Right lung (tissue), 5 donors: ENCODE results near the gene KCNAB3. TPM values are rescaled to one million over a fixed set of nuclear protein-coding genes. Genes with fewer than 3 reads are reported as not detected.

ENCODE experiments used
- DNase-seq, 2 donors: peaks; one replicate each; pipeline ENCODE4 v3.0.0-alpha.2; 2013
- polyA plus RNA-seq, 5 donors: library from polyadenylated mRNA; unstranded; fragments of 120-200 nt; gene quantifications; one replicate each; pipeline versions ENCODE4 v1.2.1 to v1.2.3, GENCODE V29; 2013; ENCODE audit warnings: inconsistent platforms in 1 of 5, low replicate concordance in 1 of 5; ENCODE audit not compliant: insufficient read length in 5 of 5, insufficient read depth in 1 of 5

Gene KCNAB3
- polyA plus RNA-seq, 5 donors: 8.7 to 12.1 (median 10.3) TPM

DNA sequence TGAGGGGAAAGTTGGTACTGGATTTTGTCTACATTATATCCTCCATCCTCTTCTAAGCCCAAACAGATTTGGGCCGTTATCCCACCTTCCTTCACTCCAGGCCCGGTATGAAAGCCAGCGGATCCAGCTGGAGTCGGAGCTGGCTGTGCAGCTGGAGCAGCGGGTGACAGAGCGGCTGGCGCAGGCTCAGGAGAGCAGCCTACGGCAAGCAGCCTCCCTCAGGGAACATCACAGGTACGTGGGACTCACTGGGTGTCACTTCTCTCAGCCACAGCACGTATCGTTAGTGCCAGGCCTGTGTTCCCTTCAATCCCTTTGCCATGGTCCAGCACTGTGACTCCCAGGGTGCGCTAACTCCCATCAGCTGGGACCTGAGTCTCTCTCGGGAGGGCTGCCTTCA is 13.6 kb upstream of the KCNAB3 start:
- DNase-seq: no peak

DNA sequence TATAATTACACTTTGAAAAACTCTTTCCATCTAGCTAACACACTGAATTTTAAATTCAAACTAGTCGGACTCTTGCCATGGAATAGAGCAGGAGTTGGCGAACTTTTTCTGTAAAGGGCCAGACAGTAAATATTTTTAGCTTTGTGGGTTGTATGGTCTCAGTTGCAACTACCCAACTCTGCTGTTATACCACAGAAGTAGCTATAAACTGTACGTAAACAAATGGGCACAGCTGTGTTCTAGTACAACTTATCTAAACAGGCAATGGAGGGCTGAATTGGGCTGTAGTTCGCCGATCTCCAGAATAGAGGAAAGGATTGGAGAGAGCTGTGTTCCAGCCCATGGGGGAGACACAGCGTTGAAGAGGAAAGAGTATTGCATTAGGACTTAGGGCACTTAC is 11.1 kb upstream of the KCNAB3 start:
- DNase-seq: no peak

DNA sequence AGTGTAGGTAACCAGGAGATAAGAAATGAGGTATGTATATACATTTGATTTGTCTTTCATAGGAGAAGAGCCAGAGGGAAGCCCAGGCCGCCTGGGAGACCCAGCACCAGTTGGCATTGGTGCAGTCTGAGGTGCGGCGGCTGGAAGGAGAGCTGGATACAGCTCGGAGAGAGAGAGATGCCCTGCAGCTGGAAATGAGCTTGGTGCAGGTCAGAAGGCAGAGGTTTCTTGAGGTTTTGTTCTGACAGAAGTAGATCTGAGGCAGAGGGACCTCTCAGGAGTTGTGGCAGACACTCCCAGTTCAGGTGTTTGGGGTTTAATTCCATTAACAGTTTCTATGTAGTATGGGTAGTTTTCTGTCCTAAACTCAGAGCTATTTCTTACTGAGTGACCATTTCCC is 10.4 kb upstream of the KCNAB3 start:
- no peak for DNase-seq

DNA sequence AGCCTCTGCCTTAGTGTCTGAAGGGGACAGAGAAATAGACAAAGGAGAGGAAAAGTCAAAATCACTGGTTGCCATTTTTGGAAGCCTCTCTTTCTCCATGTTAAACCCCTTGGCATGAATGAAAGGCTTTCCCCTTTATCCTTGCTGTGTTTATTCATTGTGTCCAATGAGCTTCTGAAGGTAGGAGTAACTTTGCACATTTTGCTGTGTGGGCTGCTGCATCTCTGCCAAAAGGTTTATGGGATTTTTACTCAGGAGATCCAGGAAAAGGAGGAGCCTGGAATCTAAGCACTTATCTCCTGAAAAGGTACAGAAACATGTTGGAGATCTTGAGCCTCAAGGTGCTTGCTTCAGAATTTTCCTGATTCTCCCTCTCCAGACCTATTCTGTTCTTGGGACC is 6.2 kb upstream of the KCNAB3 start:
- DNase-seq: no peak

DNA sequence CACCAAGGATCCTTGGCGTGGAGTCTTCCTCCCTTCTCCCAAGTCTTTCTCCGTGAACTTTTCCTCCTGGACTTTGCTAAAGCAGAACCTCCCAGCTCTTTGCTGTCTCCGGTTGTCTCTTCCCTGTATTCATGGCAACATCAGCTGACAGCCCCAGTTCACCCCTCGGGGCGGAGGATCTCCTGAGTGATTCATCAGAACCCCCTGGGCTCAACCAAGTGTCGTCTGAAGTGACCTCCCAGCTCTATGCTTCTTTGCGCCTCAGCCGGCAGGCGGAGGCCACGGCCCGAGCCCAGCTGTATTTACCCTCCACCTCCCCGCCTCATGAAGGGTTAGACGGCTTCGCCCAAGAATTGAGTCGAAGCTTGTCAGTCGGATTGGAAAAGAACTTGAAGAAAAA is 3.3 kb upstream of the KCNAB3 start:
- peak in 1 of 2 donors; percentile 25 for DNase-seq

DNA sequence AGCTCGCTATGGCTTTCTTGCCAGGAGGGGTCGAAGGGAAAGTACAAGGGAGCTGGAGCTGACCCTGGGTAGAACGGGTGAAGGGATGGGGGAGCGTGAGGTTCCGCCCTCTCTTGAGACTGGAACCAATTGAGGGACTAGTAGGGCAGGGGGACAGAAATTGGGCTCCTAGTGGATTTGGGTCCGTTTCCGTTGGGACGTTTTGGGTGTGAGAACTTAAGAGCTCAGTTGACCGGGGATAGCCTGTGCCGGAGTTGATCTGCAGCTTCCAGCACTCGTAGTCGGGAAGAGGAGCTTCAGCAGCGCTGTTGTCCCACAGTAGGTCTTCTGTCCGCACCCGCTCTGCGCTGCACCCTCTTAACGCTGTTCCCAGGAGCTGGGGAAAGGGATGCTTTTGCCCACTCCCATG is 2.8 kb upstream of the KCNAB3 start:
- DNase-seq: peak in 1 of 2 donors; percentile 41

DNA sequence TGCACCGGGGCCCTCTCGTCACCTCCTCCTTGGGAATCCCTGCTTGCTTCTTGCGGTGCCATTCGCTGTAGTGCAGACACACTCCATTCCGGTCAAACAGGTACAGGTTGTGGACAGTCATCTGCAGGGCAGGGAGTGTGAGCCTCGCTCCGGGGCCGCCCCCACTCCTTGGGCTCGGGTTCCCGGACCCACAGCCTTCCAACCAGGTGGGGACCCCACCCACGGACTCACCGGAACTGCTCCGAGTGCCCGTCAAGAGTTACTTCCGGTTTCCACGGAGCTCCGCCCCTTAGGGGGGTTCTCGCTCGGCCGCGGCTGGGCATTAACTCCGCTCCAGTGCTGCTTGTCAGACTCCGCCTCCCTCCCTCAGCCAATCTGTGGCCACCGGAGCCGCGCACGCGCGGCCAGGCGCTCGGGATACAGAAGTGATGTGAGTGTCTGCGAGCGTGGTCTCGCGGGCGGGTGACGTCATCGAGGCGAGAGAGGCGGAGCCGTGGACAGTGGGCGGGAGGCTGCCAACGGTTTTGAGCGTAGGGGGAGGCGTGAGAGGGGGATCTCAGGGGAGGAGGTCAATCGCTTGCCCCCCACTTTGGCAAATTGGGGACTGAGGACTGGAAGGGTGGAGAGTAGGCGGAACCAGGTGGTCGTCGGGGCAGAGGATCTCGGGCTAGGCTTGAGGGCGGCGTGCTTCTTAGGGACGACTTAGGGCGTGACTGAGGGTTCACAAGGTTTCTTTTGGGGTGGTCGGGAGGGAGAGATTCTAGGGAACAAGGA is 2.2 kb upstream of the KCNAB3 start, which contains the start of the genes CNTROB and TRAPPC1:
Gene CNTROB (plus strand): TSS at position 498 of the 774 bp plus-strand sequence. CDS start 874 bp downstream, outside the sequence.
Gene TRAPPC1 (minus strand): TSS at position 238 of the 774 bp plus-strand sequence. CDS start 117 bp downstream, at position 121.
- peak; percentile 100 for DNase-seq

DNA sequence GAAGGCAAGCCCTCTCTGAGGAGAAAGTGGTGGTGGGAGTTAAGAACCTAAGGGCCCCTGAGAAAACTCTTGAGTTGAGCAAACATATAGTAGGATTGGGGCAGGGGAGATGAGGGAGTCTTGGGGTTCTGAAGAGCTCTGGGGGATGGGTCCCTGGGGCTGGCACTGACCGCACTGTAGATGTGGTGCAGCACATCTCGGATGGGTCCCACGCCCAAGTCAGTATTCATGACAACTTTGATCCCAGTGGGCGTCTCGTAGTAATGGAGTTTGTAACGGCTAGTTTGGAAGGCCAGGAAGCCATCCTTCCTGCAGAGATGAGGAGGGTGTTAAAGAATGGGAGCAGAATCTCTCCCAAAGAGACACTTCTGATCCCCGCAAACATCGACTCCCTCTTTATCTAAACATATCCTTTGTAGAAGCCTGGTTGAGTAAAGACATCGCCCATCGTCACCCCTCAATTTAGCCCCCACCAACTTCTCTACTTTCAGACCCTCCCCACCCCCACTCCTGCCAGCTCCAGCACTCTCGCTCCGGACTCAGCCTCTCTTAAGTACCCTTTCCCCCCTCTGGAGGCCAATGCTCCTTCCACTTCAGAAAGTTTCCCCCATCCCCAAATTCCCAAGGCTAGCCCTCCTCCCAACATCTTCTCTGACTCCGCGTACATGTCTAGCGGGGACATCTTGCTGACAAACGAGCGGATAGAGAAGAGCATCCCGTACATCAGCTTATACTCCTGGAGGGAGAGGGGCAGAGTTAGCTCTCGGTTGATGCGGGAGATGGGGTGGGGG is 1.4 kb upstream of the KCNAB3 start:
- DNase-seq: no peak

DNA sequence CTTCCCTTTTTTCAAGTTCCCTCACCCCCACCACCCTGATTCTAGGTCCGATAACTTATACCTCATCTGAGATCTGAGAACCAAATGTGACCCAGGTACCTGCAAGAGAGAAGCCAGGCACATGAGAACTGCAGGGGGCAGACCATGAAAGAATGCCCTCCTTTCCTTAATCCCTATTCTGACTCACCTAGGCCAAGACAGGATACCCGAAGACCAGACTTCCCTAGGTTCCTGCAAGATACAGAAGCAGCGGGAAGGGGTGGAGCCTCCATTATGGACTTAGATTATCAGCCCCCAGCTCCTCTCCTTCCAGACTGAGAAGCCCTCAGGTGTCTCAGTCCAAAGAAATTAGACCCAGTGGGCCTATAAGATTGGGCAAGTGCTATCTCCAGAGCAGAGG is 2.1 kb downstream of the KCNAB3 start:
- DNase-seq: no peak

DNA sequence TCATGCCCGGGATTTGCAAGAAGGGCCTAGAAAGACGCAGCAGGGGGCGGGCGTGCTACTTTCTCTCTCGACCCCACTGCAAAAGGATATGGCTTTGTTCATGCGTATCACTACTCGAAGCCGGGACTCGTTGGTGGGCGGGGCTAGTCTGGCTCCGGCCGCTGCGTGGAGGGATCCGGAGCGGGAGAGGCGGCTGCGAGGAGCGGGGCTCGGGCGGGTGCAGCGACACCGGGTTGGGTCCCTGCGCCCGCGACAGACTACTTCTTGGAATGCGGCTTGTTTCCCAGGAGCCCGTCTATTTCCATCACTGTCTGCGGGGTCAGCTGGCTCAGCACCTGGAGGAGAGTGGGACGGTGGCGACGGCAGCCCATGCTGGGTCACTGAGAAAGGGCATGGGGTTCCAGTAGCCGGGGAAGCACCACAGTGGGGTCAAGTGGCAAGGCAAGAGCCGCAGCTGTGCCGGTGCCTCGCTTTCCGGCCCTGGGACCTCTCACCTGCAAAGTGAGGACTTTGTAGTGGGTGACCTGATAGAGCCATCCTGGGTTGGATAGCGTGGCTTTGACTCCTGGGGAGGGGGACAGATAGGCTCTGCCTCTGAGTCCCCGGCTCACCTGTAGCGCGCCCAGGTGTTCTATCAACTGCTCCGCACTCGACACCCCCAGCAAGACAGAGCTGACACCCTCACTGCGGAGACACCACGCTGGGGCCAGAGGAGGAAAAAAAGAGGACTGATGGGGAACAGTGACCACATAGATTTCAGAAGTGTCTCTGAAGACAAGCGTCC is 6.6 kb downstream of the KCNAB3 start:
- DNase-seq: peak; percentile 89 to 91

DNA sequence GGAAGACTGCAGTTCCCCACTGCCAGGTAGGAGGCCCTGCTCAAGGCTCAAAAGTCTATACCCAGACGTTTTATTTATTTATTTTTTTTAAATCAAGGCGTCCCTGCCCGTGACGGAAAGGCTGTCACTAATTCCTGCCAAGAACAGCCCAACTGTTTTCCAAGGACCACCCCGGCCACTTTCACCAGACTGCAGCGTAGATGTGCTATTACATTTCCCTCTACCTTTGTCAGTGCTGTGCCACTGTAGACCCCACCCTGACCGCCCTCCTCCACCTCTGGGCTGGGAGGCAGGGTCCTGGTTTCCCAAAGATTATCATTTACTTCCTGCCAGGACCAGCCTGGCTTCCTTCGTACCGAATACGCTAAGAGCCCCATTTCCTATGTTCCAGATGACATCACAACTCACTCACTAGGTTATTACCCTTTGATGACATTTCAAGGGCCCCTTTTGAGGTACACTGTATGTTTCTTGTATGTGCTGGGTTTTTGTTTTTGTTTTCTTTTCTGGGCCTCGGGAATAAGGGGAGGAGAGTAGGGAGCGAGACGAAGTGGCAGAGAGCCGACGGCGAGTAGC is 7.3 kb downstream of the KCNAB3 start:
- DNase-seq: peak in 1 of 2 donors; percentile 36

DNA sequence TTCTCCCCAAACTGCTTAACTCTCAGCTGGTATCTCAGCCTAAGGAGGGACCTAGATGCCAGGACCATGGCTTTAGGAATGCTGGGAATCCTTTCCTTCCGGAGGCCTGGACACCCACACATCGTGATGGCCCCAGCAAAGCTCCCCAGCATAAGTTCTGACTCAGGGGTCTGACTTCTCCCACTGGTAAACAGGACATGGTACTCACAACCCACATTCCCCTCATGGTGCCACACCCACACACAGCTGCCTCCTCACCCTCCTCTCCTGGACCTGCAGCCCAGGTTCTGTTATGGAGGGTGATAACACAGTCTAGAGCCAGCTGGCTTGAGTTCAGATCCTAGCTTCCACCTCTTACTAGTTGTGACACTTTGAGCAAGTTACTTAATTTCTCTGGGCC is 12.8 kb downstream of the KCNAB3 start:
- DNase-seq: no peak

DNA sequence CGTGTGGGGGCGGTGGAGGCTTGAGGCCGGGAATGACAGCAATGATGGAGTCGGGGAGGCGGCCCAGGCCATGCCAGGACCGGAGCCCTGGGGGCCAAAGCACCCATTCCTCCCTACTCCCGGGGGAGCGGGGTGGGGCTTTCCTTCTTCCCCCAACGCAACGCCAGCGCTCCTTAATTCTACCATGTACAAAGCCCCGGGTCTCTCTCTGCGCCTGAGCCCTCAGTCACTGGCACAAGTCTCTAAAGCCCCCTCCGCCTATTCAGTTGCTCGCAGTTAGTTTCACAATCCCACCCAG is 13.3 kb downstream of the KCNAB3 start:
- no peak for DNase-seq

DNA sequence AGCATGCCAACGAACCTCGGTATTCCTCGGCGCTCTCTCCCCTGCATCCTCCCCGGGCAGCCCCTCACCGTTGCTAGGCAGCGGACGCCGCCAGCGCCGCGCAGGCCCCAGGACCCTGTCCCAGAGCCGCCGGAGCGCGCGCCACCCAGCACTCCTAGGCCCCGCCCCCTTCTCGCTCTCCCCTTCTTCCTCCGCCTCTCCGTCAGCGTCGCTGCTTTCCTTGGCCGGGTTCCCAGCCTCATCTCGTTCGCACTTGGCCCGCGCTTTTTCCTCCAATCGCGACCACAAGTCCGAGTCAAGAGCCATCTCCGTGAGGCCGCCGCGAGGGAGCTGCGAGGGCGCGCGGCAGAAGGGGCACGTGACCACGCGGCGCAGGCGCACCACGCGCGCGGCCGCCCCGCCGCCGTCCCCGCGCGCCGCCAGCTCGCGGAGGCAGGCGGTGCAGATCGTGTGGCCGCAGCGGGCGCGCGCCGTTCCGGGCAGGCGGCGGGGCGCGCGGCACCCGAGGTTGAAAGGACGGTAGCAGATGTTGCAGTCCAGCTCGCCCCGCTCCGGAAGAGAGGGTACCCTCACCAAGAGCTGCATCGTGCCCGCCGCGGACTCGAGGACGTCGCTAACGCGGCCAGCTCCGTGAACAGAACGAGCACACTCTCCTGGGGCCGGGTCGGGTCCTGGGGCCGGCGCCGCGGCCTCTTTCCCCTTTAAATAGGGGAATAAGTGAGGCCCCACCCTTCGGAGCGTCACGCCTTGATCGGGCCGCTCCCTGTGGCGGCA is 13.9 kb downstream of the KCNAB3 start, which contains the start of gene RNF227:
Gene RNF227 (minus strand): TSS at position 679 of the 774 bp plus-strand sequence. CDS start 94 bp downstream, at position 585.
- DNase-seq: peak; percentile 98 to 99

DNA sequence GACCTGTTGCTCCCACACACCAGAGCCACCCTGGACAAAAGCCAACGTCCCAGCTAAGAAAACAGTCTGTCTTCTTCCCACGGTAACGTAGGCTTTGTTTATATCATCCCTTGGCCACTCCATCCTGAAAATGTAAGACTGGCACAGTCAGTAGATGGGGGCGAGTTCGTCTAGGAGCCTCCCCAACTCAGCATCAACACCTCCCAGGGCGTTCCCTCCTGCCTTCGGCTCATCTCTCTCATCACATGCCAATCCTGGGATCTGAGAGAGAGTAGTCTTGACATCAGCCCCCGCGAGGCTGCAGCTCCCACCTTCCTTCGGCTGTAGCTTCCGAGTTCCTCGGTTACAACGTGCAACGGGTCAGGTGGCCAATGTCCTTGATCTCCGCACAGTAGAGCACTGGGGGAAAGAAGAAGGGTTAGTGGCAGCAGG is 14.5 kb downstream of the KCNAB3 start:
- no peak for DNase-seq

DNA sequence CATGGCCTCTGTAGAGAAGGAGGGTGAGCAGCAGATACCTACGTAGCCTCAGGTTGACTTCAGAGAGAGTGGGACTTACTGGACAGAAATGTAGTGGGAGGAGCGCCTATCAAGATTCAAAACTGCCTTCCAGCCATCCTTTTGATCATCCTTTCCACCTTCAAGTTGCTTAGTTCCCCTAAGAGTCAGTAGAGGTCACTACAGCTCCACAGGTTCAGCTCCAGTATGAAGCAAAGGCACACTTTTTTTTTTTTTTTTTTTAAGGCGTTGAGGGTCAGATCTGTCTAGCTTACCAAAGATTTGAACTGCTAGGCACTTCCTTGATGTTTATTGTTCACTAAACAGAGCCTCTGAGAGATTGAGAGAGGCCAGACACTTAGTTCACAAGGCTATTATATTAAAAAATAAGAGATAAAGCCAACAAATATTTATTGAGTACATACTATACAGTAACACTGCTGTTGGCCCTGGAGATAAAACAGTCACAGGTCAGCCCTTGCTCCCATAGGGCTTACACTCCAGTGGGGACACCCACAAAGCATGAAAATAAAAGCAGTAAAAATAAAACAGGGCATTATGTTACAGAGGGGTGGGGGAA is 16.6 kb downstream of the KCNAB3 start:
- DNase-seq: peak; percentile 31 to 52

DNA sequence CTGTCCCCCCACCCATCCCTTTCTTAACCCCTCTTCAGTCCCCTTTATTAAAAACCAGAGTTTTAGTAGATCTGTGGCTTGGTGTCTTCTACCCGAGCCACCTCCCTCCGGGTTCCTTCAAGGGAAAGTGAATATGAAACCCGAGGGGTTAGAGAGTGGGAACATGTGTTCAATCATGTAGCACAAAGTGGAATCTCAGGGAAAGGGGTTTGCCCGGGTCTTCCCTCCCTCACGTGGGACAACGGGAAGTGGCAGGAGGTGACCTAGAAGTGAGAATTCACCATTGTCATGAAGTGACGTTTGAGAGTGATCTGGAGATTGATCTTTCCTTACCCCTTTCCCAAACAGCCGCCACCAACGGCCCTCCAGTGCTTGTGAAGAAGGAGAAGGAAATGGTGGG is 18.5 kb downstream of the KCNAB3 start:
- no peak for DNase-seq

DNA sequence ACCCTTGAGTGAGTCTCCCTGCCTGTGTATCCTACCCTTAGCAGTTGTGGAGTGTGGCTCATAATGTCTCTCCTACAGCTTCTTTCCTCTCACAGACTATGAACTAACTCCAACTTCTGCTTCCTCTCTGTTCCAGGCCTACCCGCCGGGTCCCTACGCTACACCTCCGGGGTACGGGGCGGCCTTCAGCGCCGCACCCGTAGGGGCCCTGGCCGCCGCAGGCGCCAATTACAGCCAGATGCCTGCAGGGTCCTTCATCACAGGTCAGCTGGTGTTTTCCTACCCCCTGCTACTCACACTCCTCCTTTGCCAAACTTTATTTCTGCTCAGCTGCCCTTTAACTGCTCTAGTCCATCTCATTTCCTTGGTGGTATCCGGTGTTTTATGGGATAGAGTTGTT is 18.9 kb downstream of the KCNAB3 start:
- no peak for DNase-seq

DNA sequence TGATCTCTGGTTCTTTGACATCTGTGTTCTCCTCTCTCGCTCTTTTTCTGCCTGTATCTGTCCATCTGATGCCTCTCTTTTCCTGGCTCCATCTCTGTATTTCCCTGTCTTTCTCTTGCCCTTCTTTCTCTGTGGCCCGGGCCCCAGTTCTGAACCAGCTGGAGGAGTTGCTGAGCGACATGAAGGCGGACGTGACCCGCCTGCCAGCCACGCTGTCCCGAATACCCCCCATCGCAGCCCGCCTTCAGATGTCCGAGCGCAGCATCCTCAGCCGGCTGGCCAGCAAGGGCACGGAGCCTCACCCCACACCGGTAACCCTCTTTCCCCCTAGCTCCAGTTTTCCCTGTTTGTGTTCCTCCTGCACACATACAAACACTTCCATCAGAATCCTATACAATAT is 19.4 kb downstream of the KCNAB3 start:
- no peak for DNase-seq

DNA sequence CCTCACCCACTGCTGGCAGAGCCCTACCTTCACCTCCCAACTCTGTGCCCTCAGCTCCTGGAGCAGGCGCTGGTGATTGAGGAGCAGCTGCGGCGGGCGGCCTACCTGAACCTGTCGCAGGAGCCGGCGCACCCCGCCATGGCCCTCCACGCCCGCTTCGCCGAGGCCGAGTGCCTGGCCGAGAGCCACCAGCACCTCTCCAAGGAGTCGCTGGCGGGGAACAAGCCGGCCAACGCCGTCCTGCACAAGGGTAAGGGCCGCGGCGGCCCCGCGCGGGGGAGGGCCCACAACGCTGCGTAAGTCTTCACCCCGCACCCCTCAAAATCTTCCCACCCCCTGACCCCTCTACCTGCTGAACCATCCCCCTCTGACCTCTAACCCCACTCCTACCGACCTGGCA is 20.6 kb downstream of the KCNAB3 start:
- no peak for DNase-seq
